Measurements from ENCODE around the gene LCN12. TPM values are rescaled to one million over a fixed set of nuclear protein-coding genes. Genes with fewer than 3 reads are reported as not detected.

Gene LCN12
- polyA plus RNA-seq, 1 donor from 2014 or later: 2.9 TPM

GRCh38 chr9:137000177-137000930 is 48.3 kb downstream of the LCN12 start:
- H2AFZ ChIP-seq (ENCODE audit: low read depth, low read length): no peak overlapping the region
- no peaks in the 10 kb centered on the region for H3K9me2 ChIP-seq (ENCODE audit: insufficient read depth, low read length)
- no peaks in the 10 kb centered on the region for H3K36me3 ChIP-seq (ENCODE audit: insufficient read depth, low read length)
- no peaks in the 10 kb centered on the region for H3K27me3 ChIP-seq (ENCODE audit: insufficient read depth, low read depth, low read length)
- H4K20me1 ChIP-seq (ENCODE audit: insufficient read depth): no peaks in the 10 kb centered on the region
- no peak for TF ChIP-seq CTCF (IDR thresholded peaks at IDR 0.05; ENCODE audit: poor library complexity, severe bottlenecking)
- no peak for TF ChIP-seq EP300 (conservative IDR thresholded peaks at IDR 0.05; ENCODE audit: poor library complexity, severe bottlenecking)
- no peak for TF ChIP-seq SMC3 (conservative IDR thresholded peaks at IDR 0.05; ENCODE audit: poor library complexity)
- no peak for TF ChIP-seq REST (IDR thresholded peaks at IDR 0.05; ENCODE audit: borderline replicate concordance)
- TF ChIP-seq RAD21 (conservative IDR thresholded peaks at IDR 0.05): no peak
- TF ChIP-seq EZH2 (IDR thresholded peaks at IDR 0.05; ENCODE audit: borderline replicate concordance, insufficient read depth, low read length, poor library complexity, severe bottlenecking): no peak
- TF ChIP-seq TAF1 (IDR thresholded peaks at IDR 0.05; ENCODE audit: low read depth): no peak
- no peak for TF ChIP-seq MXI1 (conservative IDR thresholded peaks at IDR 0.05; ENCODE audit: poor library complexity, severe bottlenecking)
- TF ChIP-seq POLR2AphosphoS5 (IDR thresholded peaks at IDR 0.05): no peak
- no peaks in the 10 kb centered on the region for H3K9me3 ChIP-seq (ENCODE audit: low read length)
- no peaks in the 10 kb centered on the region for H3K79me2 ChIP-seq (replicated peaks; ENCODE audit: insufficient read depth, low read length)
- H3K4me2 ChIP-seq (ENCODE audit: low read length): no peak overlapping the region
- H3K27ac ChIP-seq (ENCODE audit: low read length): no peak overlapping the region
- H3K4me3 ChIP-seq (ENCODE audit: low read length): no peak overlapping the region
- no peaks in the 10 kb centered on the region for H3F3A ChIP-seq (ENCODE audit: insufficient read depth, low read length, poor library complexity, severe bottlenecking)
- no peak overlapping the region for H3K9ac ChIP-seq (ENCODE audit: low read length)

- H3K4me3 ChIP-seq (ENCODE audit: low read length): no peak overlapping the region
- TF ChIP-seq EP300 (conservative IDR thresholded peaks at IDR 0.05; ENCODE audit: poor library complexity, severe bottlenecking): no peak
- TF ChIP-seq TAF1 (IDR thresholded peaks at IDR 0.05; ENCODE audit: low read depth): no peak
- no peak for TF ChIP-seq RAD21 (conservative IDR thresholded peaks at IDR 0.05)
- no peak for TF ChIP-seq POLR2AphosphoS5 (IDR thresholded peaks at IDR 0.05)
- no peak for TF ChIP-seq CTCF (IDR thresholded peaks at IDR 0.05; ENCODE audit: poor library complexity, severe bottlenecking)
- TF ChIP-seq MXI1 (conservative IDR thresholded peaks at IDR 0.05; ENCODE audit: poor library complexity, severe bottlenecking): no peak
- no peak for TF ChIP-seq REST (IDR thresholded peaks at IDR 0.05; ENCODE audit: borderline replicate concordance)
- no peak for TF ChIP-seq EZH2 (IDR thresholded peaks at IDR 0.05; ENCODE audit: borderline replicate concordance, insufficient read depth, low read length, poor library complexity, severe bottlenecking)
- no peak for TF ChIP-seq SMC3 (conservative IDR thresholded peaks at IDR 0.05; ENCODE audit: poor library complexity)
- no peaks in the 10 kb centered on the region for H3K9me3 ChIP-seq (ENCODE audit: low read length)
- no peak overlapping the region for H2AFZ ChIP-seq (ENCODE audit: low read depth, low read length)
- no peaks in the 10 kb centered on the region for H3F3A ChIP-seq (ENCODE audit: insufficient read depth, low read length, poor library complexity, severe bottlenecking)
- H3K79me2 ChIP-seq (replicated peaks; ENCODE audit: insufficient read depth, low read length): no peaks in the 10 kb centered on the region
- no peaks in the 10 kb centered on the region for H3K36me3 ChIP-seq (ENCODE audit: insufficient read depth, low read length)
- no peak overlapping the region for H3K4me2 ChIP-seq (ENCODE audit: low read length)
- no peak overlapping the region for H3K27ac ChIP-seq (ENCODE audit: low read length)
- no peaks in the 10 kb centered on the region for H3K27me3 ChIP-seq (ENCODE audit: insufficient read depth, low read depth, low read length)
- no peaks in the 10 kb centered on the region for H4K20me1 ChIP-seq (ENCODE audit: insufficient read depth)
- H3K9me2 ChIP-seq (ENCODE audit: insufficient read depth, low read length): no peaks in the 10 kb centered on the region
- H3K9ac ChIP-seq (ENCODE audit: low read length): no peak overlapping the region
These were observed 50.0 kb downstream of the LCN12 start for GRCh38 chr9:137001857-137002645.

Data from neural cell (in vitro differentiated cells).